HG02759 (cell line): Measurements from ENCODE around the gene PWWP2B.

Experiments
- ATAC-seq: cut with Tn5 transposase; IDR thresholded peaks from one replicate; pipeline ENCODE4 v1.9.1; 2021; ENCODE audit warnings: mild to moderate bottlenecking, moderate library complexity; ENCODE audit not compliant: unreplicated experiment

The PWWP2B gene

DNA sequence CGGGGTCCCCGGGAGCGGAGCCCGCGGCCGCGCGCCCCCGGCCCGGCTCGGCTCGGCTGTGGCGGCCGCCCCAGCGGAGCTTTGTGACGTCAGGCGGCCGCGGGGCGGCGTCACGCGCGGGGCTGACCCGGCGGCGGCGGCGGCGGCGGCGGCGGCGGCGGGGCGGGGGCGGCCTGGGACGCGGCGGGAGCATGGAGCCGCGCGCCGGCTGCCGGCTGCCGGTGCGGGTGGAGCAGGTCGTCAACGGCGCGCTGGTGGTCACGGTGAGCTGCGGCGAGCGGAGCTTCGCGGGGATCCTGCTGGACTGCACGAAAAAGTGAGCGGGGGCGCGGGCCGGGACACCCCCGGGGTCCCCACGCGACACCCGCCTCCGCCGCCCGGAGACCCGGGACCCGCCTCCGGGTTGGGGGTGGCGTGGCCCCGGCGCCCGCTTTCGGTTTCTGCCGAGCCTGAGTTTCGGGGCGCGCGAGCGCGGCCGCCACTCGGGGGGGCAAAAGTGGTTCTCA is at the start of gene PWWP2B:
PWWP2B (plus strand) TSS at position 165 of the 506 bp plus-strand sequence; CDS start at position 192, 27 bp downstream.
- peak; percentile 42 for ATAC-seq

DNA sequence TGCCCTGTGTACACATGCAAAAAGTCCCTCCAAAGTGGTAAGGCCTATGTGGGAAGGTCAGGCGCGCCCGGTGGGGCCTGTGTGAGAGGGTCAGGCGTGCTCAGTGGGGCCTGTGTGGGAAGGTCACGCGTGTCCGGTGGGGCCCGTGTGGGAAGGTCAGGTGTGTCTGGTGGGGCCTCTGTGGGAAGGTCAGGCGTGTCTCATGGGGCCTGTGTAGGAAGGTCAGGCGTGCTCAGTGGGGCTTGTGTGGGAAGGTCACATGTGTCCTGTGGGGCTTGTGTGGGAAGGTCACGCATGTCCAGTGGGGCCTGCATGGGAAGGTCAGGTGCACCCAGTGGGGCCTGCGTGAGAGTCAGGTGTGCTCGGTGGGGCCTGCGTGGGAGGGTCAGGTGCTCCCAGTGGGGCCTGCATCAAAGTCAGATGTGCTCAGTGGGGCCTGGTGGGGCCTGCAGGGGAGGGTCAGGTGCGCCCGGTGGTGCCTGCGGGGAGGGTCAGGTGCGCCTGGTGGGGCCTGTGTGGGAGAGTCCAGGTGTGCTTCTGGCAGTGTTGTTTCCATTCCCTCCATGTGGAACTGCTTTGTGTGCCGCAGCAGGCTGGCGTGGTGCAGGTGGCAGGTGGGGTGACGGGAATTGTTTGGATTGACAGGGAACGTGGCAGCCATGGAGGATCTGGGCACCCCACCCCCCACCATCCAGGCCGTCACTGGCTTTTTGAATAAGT is 49.6 kb upstream of the PWWP2B start:
- no peak for ATAC-seq

DNA sequence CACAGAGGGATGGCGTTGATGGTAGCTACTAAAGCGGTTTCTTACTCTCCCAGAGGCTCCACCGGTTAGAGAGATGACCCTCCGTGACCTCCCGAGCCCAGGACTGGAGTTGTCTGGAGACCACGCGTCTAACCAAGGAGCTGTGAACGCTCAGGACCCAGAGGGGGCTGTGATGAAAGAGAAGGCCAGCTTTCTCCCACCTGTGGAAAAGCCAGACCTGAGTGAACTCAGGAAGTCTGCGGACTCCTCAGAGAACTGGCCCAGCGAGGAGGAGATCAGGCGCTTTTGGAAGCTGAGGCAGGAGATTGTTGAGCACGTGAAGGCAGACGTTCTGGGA is 49.1 kb upstream of the PWWP2B start:
- ATAC-seq: no peak

DNA sequence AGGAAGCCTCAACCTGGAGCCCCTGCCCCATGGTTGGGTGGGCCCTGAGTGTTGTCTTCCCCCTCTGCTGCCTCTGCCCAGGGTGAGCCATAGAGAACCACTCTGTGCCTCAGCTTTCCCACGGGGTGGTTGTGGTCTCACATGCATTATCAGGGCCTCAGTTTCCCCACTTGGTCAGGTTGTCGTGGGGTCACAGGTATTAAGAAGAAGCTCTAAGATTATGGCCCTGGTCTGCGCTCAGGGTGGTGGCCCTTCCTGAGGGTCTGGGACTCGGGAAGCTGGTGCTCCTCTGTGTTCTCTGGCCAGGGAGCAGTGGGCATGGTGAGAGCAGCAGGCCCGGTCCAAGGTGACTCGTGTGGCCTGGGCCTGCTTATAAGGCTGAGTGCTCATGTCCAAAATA is 47.2 kb upstream of the PWWP2B start:
- ATAC-seq: no peak

DNA sequence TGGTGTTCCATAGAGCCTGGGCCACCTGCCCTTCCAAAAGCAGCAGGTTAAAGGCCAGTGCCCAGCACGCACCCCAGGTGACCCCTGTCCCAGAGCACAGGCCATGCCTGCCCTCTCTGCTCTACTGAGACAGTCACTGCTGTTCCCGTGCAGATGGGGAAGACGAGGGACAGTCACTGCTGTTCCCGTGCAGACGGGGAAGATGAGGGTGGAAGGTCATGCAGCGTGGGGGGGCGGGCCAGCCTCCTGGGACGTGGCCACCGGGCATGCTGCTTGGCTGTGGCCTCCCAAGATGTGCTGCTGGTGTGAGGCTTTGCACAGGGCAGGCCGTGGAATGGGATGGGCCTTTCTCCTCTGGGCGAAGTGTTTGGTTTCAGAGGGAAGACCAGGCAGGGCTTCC is 46.6 kb upstream of the PWWP2B start:
- no peak for ATAC-seq

DNA sequence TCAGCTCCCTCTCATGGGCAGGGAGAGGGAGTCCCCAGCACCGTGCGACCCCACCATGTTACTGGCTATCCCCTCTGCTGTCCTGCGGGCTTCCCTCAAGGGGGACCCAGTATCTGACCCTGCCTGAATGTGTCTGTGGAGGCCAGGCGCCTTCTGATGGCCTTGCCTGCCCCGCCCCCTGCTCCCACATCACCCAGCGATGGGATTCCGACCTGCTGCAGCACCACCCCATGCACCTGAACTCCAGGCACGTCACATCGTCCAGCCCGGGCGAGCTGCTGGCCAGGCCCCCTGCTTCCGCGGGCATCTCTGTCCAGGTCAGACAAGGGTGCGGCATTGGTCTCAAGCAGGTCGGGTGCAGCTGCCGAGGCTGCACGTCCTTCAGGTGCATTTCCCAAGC is 46.1 kb upstream of the PWWP2B start:
- no peak for ATAC-seq

DNA sequence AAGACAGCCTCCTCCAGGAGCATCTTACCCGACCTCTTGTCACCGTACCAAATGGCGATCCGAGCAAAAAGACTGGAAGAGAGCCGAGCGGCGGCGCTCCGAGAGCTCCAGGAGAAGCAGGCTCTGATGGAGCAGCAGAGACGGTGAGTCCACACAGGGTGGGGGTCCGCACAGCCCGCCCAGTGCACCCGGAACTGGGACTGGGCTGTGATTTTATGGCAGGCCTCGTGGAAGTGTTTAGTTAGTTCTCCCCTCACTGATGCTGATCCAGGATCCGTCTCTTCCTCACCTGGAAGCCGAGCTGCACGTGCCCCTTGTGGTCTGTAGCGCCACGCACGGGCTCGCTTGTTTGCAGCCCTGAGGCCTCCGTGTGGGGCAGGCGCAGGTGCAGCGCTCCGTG is 45.4 kb upstream of the PWWP2B start:
- ATAC-seq: no peak

DNA sequence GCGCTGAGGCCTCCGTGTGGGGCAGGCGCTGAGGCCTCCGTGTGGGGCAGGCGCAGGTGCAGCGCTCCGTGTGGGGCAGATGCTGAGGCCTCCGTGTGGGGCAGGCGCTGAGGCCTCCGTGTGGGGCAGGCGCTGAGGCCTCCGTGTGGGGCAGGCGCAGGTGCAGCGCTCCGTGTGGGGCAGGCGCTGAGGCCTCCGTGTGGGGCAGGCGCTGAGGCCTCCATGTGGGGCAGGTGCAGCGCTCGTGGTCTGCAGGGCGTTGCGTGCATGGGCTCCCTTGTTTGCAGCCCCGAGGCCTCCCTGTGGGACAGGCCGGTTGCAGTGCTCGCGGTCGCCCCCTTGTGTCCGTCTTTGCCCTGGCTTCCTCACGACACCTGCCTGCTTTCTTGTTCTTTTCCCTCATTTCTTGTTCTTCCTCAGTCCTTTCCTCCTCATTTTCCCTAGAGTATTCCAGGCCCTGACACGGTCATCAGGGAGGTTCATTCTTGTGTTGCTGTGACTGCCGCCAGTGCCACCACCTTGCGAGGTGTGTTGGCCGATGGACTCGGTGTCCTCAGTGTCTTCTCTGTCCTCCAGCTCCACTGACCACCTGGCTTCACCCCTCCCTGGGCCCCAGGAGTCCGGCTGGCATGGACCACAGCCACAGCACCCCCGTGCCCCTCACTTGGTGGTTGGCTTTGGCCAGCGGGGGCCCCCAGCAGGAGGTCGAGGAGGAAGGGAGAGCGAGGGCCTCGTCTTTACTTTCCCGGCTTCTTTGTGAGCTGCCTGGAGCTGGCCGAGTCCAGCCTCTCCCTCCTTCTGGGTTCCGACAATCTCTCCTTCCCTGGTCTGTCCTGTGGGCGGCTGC is 44.3 kb upstream of the PWWP2B start:
- peak; percentile 73 for ATAC-seq

DNA sequence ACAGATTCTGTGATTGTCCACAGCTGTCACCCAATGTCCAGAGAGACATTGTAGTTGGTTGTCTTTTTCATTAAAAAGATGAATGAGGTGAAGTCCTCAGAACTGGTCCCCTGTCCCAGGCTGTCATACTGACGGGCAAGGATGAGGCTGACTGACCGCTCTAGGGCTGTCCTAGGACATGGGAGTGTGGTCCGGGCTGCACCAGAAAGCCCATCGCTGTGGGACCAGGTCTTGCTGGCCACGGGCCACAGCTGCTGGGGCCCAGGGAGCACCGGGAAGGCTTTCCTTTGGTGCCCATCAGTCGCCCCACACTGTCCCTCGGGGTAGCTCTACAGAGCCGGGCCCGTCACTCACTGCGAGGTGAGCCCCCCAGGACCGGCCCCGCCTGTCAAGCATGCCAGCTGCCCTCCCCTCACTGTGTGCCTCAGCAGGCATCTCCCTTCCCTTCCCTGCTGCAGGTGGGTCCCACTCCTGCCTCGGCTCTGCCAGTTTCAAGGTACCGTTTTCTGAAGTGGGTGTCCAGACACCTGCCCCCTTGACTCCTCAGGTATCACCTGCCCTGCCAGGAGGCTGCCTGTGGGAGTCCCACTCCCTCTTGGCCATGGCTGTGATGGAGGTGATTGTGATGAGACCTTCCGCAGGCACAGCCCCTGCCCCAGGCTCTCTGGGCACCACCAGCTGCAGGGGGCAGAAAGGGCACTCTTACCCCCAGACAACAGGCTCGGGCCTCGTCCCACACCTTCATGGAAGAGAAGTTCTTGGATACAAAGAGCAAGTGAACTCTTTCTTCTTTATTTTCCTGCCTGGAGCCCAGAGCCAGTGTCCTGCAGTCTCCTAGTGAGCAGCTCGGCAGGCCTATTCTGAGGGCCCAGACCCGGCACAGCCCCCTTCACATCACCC is 43.3 kb upstream of the PWWP2B start:
- ATAC-seq: no peak

DNA sequence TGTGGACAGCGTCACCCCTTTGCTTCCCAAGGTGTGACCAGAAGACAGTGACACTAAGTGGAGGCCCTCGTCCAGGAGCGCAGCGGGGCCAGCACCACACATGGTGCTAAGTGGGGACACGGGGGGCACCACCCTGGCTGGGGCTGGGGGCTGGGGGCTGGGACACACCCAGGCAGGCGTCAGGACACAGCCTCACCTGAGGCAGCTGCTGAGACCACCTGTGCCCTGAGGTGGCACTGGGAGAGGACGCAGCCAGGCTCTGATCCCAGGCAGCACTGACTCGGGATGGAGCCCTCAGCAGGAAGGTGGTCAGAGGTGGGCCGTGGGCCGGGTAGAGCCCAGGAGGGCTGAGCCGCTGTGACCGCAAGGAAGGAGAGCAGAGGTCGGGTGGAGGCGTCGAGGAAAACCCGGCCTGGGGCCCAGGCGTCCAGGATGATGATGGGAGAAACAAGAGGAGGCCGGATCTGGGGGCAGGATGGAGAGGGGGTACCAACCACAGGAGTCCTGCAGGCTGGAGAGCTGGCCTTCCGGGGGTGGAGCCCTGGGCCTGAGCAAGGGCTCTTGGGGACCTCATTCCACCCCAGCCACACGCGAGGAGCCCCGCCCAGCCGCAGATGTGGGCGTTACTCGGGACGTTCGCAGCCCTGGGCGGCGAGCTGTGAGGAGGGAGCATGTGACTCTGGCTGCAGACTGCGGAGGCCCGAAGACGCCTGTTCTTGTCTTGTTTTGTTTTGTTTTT is 42.5 kb upstream of the PWWP2B start:
- ATAC-seq: no peak

DNA sequence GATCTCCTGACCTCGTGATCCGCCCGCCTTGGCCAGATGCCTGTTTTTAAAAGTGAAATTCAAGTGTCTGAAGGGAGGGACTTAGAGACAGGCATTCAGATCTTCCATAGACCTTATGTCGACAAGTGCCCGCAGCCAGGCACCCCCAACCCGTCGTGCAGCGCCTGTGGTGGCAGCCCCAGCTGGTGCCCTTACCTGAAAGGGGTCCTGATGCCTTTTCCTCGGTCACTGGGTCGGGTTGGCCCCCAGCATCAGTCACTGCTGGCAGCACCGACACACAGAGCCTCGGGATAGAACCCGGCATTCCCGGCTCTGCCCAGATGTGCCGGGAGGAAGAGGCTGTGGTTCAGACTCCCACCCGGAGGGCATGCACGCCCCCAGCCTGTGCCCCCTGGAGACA is 41.7 kb upstream of the PWWP2B start:
- ATAC-seq: no peak

DNA sequence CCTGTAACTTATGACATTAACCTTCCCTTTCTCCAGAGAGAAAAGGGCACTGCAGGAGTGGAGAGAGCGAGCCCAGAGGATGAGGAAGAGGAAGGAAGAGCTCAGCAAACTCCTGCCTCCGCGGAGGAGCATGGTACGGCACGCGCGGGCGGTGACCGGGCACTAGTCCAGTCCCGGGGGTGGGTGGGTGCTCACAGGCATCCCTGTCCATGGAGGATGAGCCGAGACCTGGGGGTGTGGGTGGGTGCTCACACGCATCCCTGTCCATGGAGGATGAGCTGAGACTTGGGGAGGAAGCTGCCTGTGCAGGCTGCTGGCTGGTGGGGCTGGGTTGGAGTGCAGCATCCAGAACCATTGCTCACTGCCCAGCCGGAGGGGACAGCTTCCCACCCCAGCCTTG is 41.2 kb upstream of the PWWP2B start:
- ATAC-seq: no peak

DNA sequence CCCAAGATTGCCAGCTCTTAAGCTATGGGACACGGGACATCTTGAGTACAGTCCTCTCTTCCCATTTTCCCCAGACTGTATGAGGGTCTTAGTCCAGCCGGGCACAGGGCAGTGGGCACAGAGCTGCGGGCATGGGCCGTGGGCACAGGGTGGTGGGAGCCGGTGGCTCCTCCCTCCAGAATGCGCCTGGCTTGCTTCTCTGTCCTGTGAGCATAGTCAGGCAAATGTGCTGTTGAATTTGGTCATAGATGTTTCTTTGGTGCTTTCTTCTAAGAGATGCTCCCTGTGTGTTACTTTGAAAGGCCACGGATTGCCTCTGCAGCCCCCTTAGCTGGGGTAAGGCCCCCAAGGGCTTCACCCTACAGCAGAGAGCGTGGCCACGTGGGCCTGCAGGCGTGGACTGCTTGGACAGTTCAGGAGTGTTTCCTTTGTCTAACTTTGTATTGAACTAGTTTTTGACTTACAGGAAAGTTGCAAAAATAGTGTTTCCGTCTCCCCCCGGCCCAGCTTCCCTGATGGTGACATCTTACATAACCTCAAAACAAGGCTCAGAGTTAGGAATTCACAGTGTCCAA is 40.3 kb upstream of the PWWP2B start:
- ATAC-seq: no peak

DNA sequence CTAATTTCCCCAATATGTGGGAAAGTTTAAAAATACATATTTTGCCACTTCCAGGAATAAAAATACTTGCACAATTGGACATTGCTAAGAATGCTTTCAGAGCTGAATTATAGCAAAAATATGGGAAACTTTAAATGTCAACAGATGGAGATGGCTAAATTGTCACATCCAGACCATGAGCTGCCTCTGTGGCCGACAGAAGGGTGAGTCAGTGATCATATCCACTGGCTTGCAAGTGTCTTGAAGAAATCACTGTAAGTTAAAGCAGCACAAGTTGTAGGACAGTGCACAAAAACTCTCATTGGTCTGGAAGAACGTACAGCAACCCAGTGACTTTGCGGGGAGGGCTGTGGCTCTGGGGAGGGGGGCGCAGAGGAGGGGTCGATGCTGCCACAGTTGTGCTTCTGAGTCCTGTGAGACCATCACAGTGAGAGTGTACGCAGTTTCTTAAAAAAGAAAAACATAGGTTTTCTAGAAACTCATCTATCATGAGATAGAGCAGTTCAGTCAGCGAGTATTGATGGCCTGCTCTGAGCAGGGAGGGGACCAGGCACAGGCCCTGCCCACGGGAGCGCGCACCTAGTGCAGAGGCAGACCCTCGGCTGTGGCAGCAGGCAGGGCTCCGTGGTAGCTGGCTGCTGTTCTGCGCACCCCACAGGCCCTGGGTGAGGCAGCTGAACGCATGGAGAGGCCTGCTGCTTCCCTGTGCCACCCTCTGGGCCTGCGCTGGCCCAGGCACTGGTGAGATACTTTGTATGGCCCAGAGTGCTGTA is 39.5 kb upstream of the PWWP2B start:
- no peak for ATAC-seq

DNA sequence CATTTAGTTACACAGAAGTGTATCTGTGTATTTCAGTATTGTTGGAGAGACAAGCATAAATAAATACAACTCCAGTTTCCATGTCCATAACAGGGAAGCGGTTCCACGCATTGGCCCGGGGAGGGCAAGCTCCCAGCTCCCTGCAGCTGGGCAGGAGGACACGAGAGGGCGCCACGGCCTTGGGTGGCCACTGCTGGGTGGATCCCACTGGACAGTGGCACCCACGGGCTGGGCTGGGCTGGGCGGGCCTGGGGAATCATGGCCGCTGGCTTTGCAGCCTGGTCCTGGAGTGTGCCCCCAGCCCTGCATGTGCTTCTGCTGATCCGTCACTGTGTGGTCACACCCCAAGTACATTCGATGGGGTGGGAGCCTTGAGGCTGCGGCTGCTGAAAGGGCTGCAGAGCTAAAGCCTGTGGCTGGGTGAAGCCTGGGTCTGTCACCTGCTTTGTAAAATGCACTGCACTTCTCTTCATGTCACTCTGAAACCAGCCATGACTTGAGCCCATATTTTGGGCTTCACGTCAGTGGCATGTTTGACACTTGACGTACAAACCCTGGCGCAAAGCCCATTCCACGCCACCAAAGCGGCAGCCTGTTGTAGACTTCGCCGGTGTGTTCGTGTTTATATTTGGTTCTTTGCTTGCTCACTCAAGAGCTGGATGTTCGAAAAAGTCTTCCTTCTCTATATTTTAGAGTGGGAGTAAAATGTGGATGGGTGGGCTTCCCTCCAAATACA is 37.5 kb upstream of the PWWP2B start:
- no peak for ATAC-seq

DNA sequence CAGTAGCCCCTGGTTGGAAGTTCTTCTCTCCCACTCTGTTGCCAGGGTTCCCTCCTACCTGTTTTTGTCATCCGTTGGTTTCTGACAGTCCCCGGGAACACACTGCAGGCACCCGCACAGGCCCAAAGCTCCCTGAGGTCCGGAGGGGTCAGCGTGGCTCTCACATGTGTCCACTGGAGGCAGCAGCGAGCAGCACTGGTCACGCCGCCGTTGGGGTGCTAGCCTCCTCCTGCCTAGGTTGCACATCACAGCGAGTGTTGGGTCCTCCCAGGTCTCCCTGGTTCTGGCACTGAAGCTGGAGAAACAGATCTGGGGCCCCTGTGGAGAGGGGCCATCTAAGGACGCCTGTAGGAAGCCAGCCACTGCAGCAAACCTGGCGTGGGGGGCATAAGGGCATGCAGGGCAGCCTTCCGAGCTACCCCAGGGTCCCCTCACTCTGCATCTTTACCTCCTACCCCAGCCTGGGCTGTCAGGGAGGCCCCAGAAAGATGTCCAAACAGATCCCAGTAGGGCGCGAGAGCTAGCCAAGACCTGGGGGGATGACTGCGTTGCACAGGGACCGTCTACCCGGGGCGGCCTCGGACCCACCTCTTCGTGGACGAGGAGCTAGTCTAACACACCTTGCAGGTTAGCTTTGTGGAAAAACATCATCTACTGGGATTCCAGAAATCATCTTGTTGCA is 36.1 kb upstream of the PWWP2B start:
- ATAC-seq: no peak

DNA sequence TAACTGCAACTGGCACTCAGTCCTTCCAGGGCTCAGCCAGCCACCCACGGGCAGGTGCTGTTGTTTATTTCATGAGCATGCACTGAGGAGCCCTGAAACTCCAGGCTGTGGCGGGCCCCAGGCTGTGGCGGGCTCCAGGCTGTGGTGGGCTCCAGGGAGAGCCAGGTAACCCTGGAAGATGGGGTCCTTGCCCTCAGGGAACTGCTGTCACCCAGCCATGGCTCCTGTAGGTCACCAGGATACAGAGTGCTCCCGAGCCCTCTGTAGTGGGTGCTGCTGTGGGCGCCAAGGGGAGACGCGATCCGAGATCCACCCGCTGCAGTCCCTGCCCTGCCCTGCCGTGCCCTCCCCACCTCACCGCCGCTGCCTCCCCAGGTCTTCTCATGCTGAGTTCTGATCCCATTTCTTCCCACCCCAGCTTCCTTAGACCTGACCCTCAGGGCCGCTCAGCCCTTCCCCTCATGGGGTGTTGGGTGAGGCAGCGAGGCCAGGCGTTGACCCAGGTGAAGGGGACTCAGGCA is 35.4 kb upstream of the PWWP2B start:
- no peak for ATAC-seq

DNA sequence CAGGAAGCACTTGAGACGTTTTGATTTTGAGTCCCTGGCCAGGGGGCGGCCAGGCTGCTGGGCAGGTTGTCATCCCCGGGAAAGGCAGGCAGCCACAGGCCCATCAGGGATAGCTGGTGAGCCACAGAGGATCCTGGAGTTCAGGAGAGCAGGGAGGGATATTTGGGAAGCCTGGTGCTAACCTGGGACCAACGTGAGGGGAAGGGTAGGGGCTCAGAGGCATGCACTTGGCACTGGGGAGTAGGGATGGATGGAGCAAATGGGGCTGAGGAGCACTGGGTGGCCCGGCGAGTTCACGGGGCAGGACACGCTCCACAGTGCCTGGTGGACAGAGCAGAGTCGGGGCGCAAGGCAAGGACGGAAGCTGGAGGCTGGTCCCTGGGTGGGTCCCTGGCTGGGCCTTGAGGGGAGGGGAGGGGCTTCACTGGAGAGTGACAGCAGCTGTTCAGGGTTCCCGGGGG is 34.8 kb upstream of the PWWP2B start:
- ATAC-seq: no peak
